ENCODE results near the gene SOX10. TPM values are rescaled to one million over a fixed set of nuclear protein-coding genes. Genes with fewer than 3 reads are reported as not detected.

The SOX10 gene
- total and polyA plus RNA-seq, 8 donors = 0.06 to 0.96 (median 0.30) TPM

- Histone ChIP-seq H3K9me3 (no peaks in the 10 kb centered on the region), H3K27me3 (no peaks in the 10 kb centered on the region), H3K27ac (no peak overlapping the region), H3K36me3 (peaks cover 3 to 13% (median 4%) of the 10 kb centered on the region in 3 donors), H3K4me3 (no peak overlapping the region), H3K4me1 (no peaks in the 10 kb centered on the region)
- WGBS, 2 donors = 78 to 81% methylated on average over 14 of the region's 14 CpGs
- FAIRE-seq = no peak
- no peak for DNase-seq
- intact Hi-C loops (cut with DNase I) = loop anchor here in 2 of 3 donors (10.0 kb wide), 1 partner anchor 153 kb away; no protein-coding TSS in a partner anchor
- ATAC-seq = no peak
- no peak for TF ChIP-seq CTCF (IDR thresholded peaks at IDR 0.05)
These were observed 16.5 kb downstream of the SOX10 start for GRCh38 chr22:37967637-37968451.

DNA sequence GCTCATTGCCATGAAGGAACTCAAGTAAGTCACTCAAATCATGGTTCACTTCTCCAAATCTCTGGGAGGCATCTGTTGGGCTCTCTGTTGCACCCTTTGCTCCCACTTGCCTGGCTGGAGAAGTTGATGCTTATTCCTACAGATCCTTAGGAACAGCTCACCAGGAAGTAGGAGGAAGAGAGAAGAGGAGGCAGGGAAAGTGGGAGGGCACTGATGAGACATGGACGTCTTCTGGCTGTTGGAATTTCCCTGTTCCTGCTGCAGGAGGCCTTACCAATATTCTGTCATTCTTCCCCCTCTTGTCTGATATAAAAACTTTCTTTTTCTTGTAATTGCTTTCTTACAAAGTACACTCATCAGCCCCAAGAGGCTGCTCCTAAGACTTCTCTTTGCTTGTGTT lies 17.2 kb downstream of the SOX10 start:
- WGBS, 2 donors = 48 to 100% methylated on average over 1 of the region's 1 CpG
- DNase-seq = no peak
- Histone ChIP-seq H3K9me3 (no peaks in the 10 kb centered on the region), H3K36me3 (peaks cover 4 to 13% (median 7%) of the 10 kb centered on the region in 3 donors), H3K4me3 (no peak overlapping the region), H3K27me3 (no peaks in the 10 kb centered on the region), H3K27ac (no peak overlapping the region), H3K4me1 (no peaks in the 10 kb centered on the region)
- intact Hi-C loops (cut with DNase I) = loop anchor here in 2 of 3 donors (10.0 kb wide), 1 partner anchor 152 kb away; no protein-coding TSS in a partner anchor
- ATAC-seq = no peak
- no peak for FAIRE-seq
- no peak for TF ChIP-seq CTCF (IDR thresholded peaks at IDR 0.05)

GRCh38 chr22:37965940-37966664 lies 18.3 kb downstream of the SOX10 start:
- Histone ChIP-seq H3K4me1 (no peaks in the 10 kb centered on the region), H3K36me3 (peaks cover 4 to 13% (median 7%) of the 10 kb centered on the region in 3 donors), H3K27me3 (no peaks in the 10 kb centered on the region), H3K27ac (no peak overlapping the region), H3K4me3 (no peak overlapping the region), H3K9me3 (no peaks in the 10 kb centered on the region)
- WGBS, 2 donors = 70 to 75% methylated on average over 9 of the region's 9 CpGs
- FAIRE-seq = no peak
- no peak for TF ChIP-seq CTCF (IDR thresholded peaks at IDR 0.05)
- no peak for ATAC-seq
- no peak for DNase-seq
- intact Hi-C loops (cut with DNase I) = loop anchor here in 2 of 3 donors (10.0 kb wide), 1 partner anchor 151 kb away; no protein-coding TSS in a partner anchor

GRCh38 chr22:37961062-37961461 lies 23.3 kb downstream of the SOX10 start:
- FAIRE-seq (no peak), ATAC-seq (no peak), DNase-seq (no peak)
- no peak overlapping the region for H3K27ac ChIP-seq
- H3K36me3 ChIP-seq = peaks cover 0 to 29% (median 4%) of the 10 kb centered on the region in 3 donors
- WGBS, 2 donors = 96 to 100% methylated on average over 4 of the region's 4 CpGs
- H3K27me3 ChIP-seq = no peaks in the 10 kb centered on the region
- TF ChIP-seq CTCF (IDR thresholded peaks at IDR 0.05) = no peak
- H3K4me1 ChIP-seq = no peaks in the 10 kb centered on the region
- no peak overlapping the region for H3K4me3 ChIP-seq
- intact Hi-C loops (cut with DNase I) = loop anchor here in 2 of 3 donors (10.0 kb wide), 1 partner anchor 146 kb away; no protein-coding TSS in a partner anchor
- no peaks in the 10 kb centered on the region for H3K9me3 ChIP-seq
